Measurements from ENCODE around the gene TMEM208. TPM values are rescaled to one million over a fixed set of nuclear protein-coding genes. Genes with fewer than 3 reads are reported as not detected.

Gene TMEM208
- total and polyA plus RNA-seq, 2 experiments from 2014 or later = 47.5 to 181 TPM

DNA sequence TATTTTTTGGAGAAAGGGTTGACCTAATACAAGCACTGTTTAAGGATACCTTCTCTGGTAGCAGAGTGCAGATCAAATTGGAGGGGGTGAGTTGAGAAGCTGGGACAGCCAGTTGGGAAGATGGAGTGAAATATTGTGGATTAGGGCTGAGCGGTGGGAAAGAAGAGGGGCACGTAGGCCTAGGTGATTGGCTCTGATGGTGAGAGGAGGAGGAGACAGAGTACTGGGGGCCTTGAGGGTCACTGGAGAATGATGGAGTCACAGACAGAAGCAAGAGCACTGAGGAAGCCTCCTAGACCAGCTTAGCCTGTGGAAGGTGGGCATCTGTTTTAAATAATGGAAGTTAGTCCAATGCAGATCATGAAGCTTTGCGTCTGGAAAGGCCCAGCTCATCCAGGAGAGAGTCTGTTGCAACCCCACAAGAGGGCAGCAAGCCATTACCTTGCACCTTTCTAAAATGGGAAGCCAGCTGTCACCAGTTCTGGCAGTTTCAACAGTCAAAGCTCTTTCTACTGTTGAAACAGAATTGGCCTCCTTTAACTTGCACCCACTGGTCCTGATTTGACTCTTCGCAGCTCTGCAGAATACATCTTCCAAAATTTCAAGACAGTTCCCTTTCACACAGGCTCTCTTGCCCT lies 33.6 kb downstream of the TMEM208 start:
- Histone ChIP-seq H2AFZ (no peak overlapping the region), H3K27me3 (no peaks in the 10 kb centered on the region), H3K4me2 (no peak overlapping the region), H3K9me3 (ENCODE audit: low read depth) (no peaks in the 10 kb centered on the region), H3K79me2 (no peaks in the 10 kb centered on the region), H3K4me1 (ENCODE audit: insufficient read depth) (no peaks in the 10 kb centered on the region), H3K9me2 (replicated peaks; ENCODE audit: insufficient read depth) (no peaks in the 10 kb centered on the region), H3K4me3 (no peak overlapping the region), H3K27ac (no peak overlapping the region), H4K20me1 (ENCODE audit: insufficient read depth, poor library complexity, severe bottlenecking) (no peaks in the 10 kb centered on the region), H3K36me3 (replicated peaks; ENCODE audit: insufficient read depth, low read depth) (no peaks in the 10 kb centered on the region)
- TF ChIP-seq, protein P1, sequence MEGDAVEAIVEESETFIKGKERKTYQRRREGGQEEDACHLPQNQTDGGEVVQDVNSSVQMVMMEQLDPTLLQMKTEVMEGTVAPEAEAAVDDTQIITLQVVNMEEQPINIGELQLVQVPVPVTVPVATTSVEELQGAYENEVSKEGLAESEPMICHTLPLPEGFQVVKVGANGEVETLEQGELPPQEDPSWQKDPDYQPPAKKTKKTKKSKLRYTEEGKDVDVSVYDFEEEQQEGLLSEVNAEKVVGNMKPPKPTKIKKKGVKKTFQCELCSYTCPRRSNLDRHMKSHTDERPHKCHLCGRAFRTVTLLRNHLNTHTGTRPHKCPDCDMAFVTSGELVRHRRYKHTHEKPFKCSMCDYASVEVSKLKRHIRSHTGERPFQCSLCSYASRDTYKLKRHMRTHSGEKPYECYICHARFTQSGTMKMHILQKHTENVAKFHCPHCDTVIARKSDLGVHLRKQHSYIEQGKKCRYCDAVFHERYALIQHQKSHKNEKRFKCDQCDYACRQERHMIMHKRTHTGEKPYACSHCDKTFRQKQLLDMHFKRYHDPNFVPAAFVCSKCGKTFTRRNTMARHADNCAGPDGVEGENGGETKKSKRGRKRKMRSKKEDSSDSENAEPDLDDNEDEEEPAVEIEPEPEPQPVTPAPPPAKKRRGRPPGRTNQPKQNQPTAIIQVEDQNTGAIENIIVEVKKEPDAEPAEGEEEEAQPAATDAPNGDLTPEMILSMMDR (IDR thresholded peaks at IDR 0.05; ENCODE audit: poor library complexity) = peak; percentile 62
- no peak for TF ChIP-seq EZH2phosphoT487 (IDR thresholded peaks at IDR 0.05; ENCODE audit: low read depth, severe bottlenecking, unreplicated experiment)
- TF ChIP-seq EZH2 (IDR thresholded peaks at IDR 0.05; ENCODE audit: borderline replicate concordance) = no peak
- WGBS (ENCODE audit: low lambda C conversion rate, missing lambda C conversion rate) = 70% methylated on average over 4 of the region's 4 CpGs
- DNase-seq (ENCODE audit: low spot score) = peak; percentile 74

DNA sequence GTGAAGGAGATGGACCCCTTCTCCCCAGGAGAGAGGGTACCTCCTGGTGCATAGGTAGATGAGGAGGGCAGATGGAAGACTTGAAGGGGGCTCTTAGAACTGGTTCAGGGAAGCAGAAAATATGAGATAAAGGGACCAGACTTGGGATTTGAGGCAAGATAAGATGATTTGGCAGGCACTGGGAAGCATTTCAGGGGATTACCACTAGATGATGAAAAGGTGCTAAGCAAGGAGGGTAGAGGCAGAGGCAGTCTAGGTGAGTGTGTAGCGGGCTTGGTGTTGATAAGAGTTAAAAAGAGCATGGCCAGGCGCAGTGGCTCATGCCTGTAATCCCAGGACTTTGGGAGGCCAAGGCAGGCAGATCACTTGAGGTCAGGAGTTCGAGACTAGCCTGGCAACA lies 36.3 kb downstream of the TMEM208 start:
- Histone ChIP-seq H3K79me2 (no peaks in the 10 kb centered on the region), H3K27ac (no peak overlapping the region), H3K36me3 (replicated peaks; ENCODE audit: insufficient read depth, low read depth) (no peaks in the 10 kb centered on the region), H3K4me1 (ENCODE audit: insufficient read depth) (no peaks in the 10 kb centered on the region), H2AFZ (no peak overlapping the region), H4K20me1 (ENCODE audit: insufficient read depth, poor library complexity, severe bottlenecking) (no peaks in the 10 kb centered on the region), H3K9me2 (replicated peaks; ENCODE audit: insufficient read depth) (no peaks in the 10 kb centered on the region), H3K9me3 (ENCODE audit: low read depth) (no peaks in the 10 kb centered on the region), H3K4me3 (no peak overlapping the region), H3K27me3 (no peaks in the 10 kb centered on the region), H3K4me2 (no peak overlapping the region)
- TF ChIP-seq, protein P1 (IDR thresholded peaks at IDR 0.05; ENCODE audit: poor library complexity) = no peak
- no peak for TF ChIP-seq EZH2phosphoT487 (IDR thresholded peaks at IDR 0.05; ENCODE audit: low read depth, severe bottlenecking, unreplicated experiment)
- TF ChIP-seq EZH2 (IDR thresholded peaks at IDR 0.05; ENCODE audit: borderline replicate concordance) = no peak
- 61% methylated on average over 3 of the region's 3 CpGs for WGBS (ENCODE audit: low lambda C conversion rate, missing lambda C conversion rate)
- DNase-seq (ENCODE audit: low spot score) = no peak

DNA sequence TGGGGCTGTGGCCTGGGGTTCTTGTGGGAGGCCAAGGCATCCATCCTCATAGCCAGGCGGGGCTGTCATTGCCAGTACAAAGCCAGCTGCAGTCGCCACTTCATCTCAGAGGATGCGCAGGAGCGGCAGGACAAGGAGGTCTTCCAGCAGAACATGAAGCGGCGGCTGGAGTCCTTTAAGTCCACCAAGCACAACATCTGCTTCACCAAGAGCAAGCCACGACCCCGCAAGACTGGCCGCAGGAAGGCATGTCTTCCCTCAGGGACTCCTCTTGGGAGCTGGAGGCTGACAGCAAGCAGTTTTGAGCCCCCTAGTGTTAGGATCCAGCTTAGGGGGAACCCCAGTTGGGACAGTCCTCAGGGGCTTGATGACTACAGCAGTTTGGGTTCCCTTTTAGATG lies 37.3 kb downstream of the TMEM208 start:
- Histone ChIP-seq H3K27me3 (no peaks in the 10 kb centered on the region), H3K9me2 (replicated peaks; ENCODE audit: insufficient read depth) (no peaks in the 10 kb centered on the region), H3K79me2 (no peaks in the 10 kb centered on the region), H3K4me3 (no peak overlapping the region), H3K4me2 (no peak overlapping the region), H3K36me3 (replicated peaks; ENCODE audit: insufficient read depth, low read depth) (no peaks in the 10 kb centered on the region), H3K27ac (no peak overlapping the region), H4K20me1 (ENCODE audit: insufficient read depth, poor library complexity, severe bottlenecking) (no peaks in the 10 kb centered on the region), H3K4me1 (ENCODE audit: insufficient read depth) (no peaks in the 10 kb centered on the region), H3K9me3 (ENCODE audit: low read depth) (no peaks in the 10 kb centered on the region), H2AFZ (no peak overlapping the region)
- DNase-seq (ENCODE audit: low spot score) = no peak
- 88% methylated on average over 9 of the region's 9 CpGs for WGBS (ENCODE audit: low lambda C conversion rate, missing lambda C conversion rate)
- TF ChIP-seq EZH2phosphoT487 (IDR thresholded peaks at IDR 0.05; ENCODE audit: low read depth, severe bottlenecking, unreplicated experiment) (no peak), EZH2 (IDR thresholded peaks at IDR 0.05; ENCODE audit: borderline replicate concordance) (no peak)
- TF ChIP-seq, protein P1 (IDR thresholded peaks at IDR 0.05; ENCODE audit: poor library complexity) = no peak

All from hepatocyte (in vitro differentiated cells).